HepG2 (cell line): ENCODE data around the gene GCLM. TPM values are rescaled to one million over a fixed set of nuclear protein-coding genes. Genes with fewer than 3 reads are reported as not detected.

ENCODE experiments used
- ASH2L ChIP-seq: fragments of 300-600, 200-600 bp; sonication (generic); IDR thresholded peaks from 2 replicates; pipeline ENCODE4 v1.7.0; 2017; ENCODE audit warnings: low read depth, mild to moderate bottlenecking, moderate library complexity, mixed read lengths, low read length; ENCODE audit not compliant: insufficient read length
- CC2D1A ChIP-seq: sonication (generic); formaldehyde crosslinking; IDR thresholded peaks from 2 replicates; pipeline ENCODE4 v1.8.1; 2023; ENCODE audit warnings: mild to moderate bottlenecking, missing genetic modification reagents
- ETV5 ChIP-seq: IDR thresholded peaks from 2 replicates; pipeline ENCODE4 v1.6.1; 2018; ENCODE audit warnings: missing biosample characterization, missing genetic modification reagents, inconsistent platforms, borderline replicate concordance
- GABPB1 ChIP-seq: IDR thresholded peaks from 2 replicates; pipeline ENCODE4 v1.6.1; 2016; ENCODE audit warnings: mild to moderate bottlenecking, missing genetic modification reagents, moderate library complexity, missing compliant biosample characterization
- GATAD1 ChIP-seq: IDR thresholded peaks from 2 replicates; pipeline ENCODE4 v1.6.1; 2016; ENCODE audit warnings: missing genetic modification reagents, missing compliant biosample characterization
- HNRNPLL ChIP-seq: fragments of 200-400 bp; formaldehyde crosslinking; IDR thresholded peaks from 2 replicates; pipeline ENCODE4 v1.6.1; 2017; ENCODE audit warnings: mild to moderate bottlenecking, low read depth, low read length; ENCODE audit not compliant: poor library complexity, severe bottlenecking
- MAZ ChIP-seq, 2 experiments: sonication (generic) in 1 of 2; formaldehyde crosslinking in 1 of 2; IDR thresholded peaks; 2 replicates each; pipeline versions ENCODE4 v1.5.0 to v1.6.1; 2012 to 2020; ENCODE audit warnings: low read depth in 2 of 2, mild to moderate bottlenecking in 2 of 2, borderline replicate concordance in 1 of 2, improper control_type of control experiment in 1 of 2, low read length in 1 of 2, missing genetic modification reagents in 1 of 2, moderate library complexity in 1 of 2
- MIXL1 ChIP-seq: IDR thresholded peaks from 2 replicates; pipeline ENCODE4 v1.6.1; 2016
- MYC ChIP-seq: sonication (generic); formaldehyde crosslinking; IDR thresholded peaks from 2 replicates; pipeline ENCODE4 v1.9.0; 2021; ENCODE audit warnings: missing genetic modification reagents, borderline replicate concordance
- NFE2L2 ChIP-seq: fragments of 150-350 bp; IDR thresholded peaks from 2 replicates; pipeline ENCODE4 v1.6.1; 2014; ENCODE audit warnings: low read length
- PHF8 ChIP-seq: sonication (generic); formaldehyde crosslinking; IDR thresholded peaks from 2 replicates; pipeline ENCODE4 v1.5.0; 2020; ENCODE audit warnings: missing genetic modification reagents
- SOX13 ChIP-seq, 3 experiments: fragments of 450-650 bp in 1 of 3; sonication (generic) in 1 of 3; formaldehyde crosslinking in 1 of 3; IDR thresholded peaks in 2 of 3; conservative IDR thresholded peaks in 1 of 3; 2 replicates each; pipeline versions ENCODE4 v1.5.0 to v1.6.1; 2016 to 2020; ENCODE audit warnings: antibody characterized with exemption in 1 of 3, mild to moderate bottlenecking in 1 of 3, missing compliant biosample characterization in 1 of 3, missing genetic modification reagents in 1 of 3, moderate library complexity in 1 of 3
- TBX2 ChIP-seq: sonication (generic); formaldehyde crosslinking; IDR thresholded peaks from 2 replicates; pipeline ENCODE4 v1.5.0; 2020; ENCODE audit warnings: missing genetic modification reagents, mild to moderate bottlenecking, borderline replicate concordance
- TGIF2 ChIP-seq: IDR thresholded peaks from 2 replicates; pipeline ENCODE4 v1.6.1; 2016; ENCODE audit warnings: control low read depth, missing compliant biosample characterization
- ZBTB44 ChIP-seq: sonication (generic); formaldehyde crosslinking; IDR thresholded peaks from 2 replicates; pipeline ENCODE4 v1.4.0; 2020; ENCODE audit warnings: missing genetic modification reagents
- ZNF274 ChIP-seq: sonication (generic); formaldehyde crosslinking; IDR thresholded peaks from 2 replicates; pipeline ENCODE4 v1.5.1; 2020; ENCODE audit warnings: mild to moderate bottlenecking, missing genetic modification reagents
- ZNF354B ChIP-seq: sonication (generic); formaldehyde crosslinking; IDR thresholded peaks from 2 replicates; pipeline ENCODE4 v1.8.0; 2022; ENCODE audit warnings: mild to moderate bottlenecking, missing genetic modification reagents
- ZNF609 ChIP-seq: sonication (generic); formaldehyde crosslinking; IDR thresholded peaks from 2 replicates; pipeline ENCODE4 v1.4.0; 2020; ENCODE audit warnings: mild to moderate bottlenecking, missing genetic modification reagents, borderline replicate concordance
- polyA plus RNA-seq, 8 experiments: library from polyadenylated mRNA; depleted of rRNA in 3 of 8; stranded (reverse) in 7 of 8; unstranded in 1 of 8; fragments of >200 nt; fragmentation: Illumina TruSeq in 4 of 8; extraction: Trizol in 4 of 8; gene quantifications; 2 replicates each; pipeline versions ENCODE4 v1.2.1 to v1.2.3, GENCODE V29; 2011 to 2016; ENCODE audit warnings: low read depth in 4 of 8, missing spikeins in 1 of 8, mixed read lengths in 1 of 8; ENCODE audit not compliant: insufficient read depth in 1 of 8
- total RNA-seq, 5 experiments: library from RNA; depleted of rRNA; stranded (reverse); fragments of >200 nt; fragmentation: Illumina TruSeq; extraction: Trizol; gene quantifications; 2 replicates each; pipeline ENCODE4 v1.2.3, GENCODE V29; 2016; ENCODE audit warnings: low read depth in 1 of 5
- TF ChIP-seq, protein P1 (sequence below): sonication (generic); formaldehyde crosslinking; IDR thresholded peaks from 2 replicates; pipeline ENCODE4 v1.5.0; 2020; ENCODE audit warnings: mild to moderate bottlenecking, missing genetic modification reagents

Gene GCLM
- total and polyA plus RNA-seq, 2 of the 13 experiments (the other 11 are each of a cell fraction or from before 2014, with no cell fraction given): 8.7 to 29.9 TPM

- TF ChIP-seq ZNF609 (CRISPR knock-in tag) (no peak), TBX2 (CRISPR knock-in tag) (peak; percentile 52; the same call in 1 of the 2 replicates), GABPB1 (peak; percentile 66), MIXL1 (peak; percentile 12; the same call in 1 of the 2 replicates), ASH2L (peak; percentile 74), GATAD1 (CRISPR knock-in tag) (peak; percentile 34), TGIF2 (CRISPR knock-in tag) (0 out of 2 replicates have a peak, but pooled peaks have one; percentile 18), ZBTB44 (CRISPR knock-in tag) (no peak), NFE2L2 (peak; percentile 100), ZNF354B (CRISPR knock-in tag) (no peak), HNRNPLL (peak; percentile 81), PHF8 (CRISPR knock-in tag) (peak; percentile 69), MYC (CRISPR knock-in tag) (peak; percentile 65), SOX13 (IDR thresholded peaks at IDR 0.05) (no peak), SOX13 (CRISPR knock-in tag; conservative IDR thresholded peaks at IDR 0.05 in 1 of 2, IDR thresholded peaks at IDR 0.05 in 1 of 2) (peak in 1 of 2 experiments; percentile 23; a peak in 1 of 4 replicates), ZNF274 (CRISPR knock-in tag) (no peak), MAZ (IDR thresholded peaks at IDR 0.05; ENCODE audit: borderline replicate concordance, low read depth, low read length) (peak; percentile 61; the same call in 1 of the 2 replicates), MAZ (CRISPR knock-in tag; IDR thresholded peaks at IDR 0.05; ENCODE audit: low read depth) (peak; percentile 90), CC2D1A (no peak), ETV5 (CRISPR knock-in tag) (0 out of 2 replicates have a peak, but pooled peaks have one; percentile 13)
- TF ChIP-seq, protein P1, sequence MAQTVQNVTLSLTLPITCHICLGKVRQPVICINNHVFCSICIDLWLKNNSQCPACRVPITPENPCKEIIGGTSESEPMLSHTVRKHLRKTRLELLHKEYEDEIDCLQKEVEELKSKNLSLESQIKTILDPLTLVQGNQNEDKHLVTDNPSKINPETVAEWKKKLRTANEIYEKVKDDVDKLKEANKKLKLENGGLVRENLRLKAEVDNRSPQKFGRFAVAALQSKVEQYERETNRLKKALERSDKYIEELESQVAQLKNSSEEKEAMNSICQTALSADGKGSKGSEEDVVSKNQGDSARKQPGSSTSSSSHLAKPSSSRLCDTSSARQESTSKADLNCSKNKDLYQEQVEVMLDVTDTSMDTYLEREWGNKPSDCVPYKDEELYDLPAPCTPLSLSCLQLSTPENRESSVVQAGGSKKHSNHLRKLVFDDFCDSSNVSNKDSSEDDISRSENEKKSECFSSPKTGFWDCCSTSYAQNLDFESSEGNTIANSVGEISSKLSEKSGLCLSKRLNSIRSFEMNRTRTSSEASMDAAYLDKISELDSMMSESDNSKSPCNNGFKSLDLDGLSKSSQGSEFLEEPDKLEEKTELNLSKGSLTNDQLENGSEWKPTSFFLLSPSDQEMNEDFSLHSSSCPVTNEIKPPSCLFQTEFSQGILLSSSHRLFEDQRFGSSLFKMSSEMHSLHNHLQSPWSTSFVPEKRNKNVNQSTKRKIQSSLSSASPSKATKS: no peak
Measured at GRCh38 chr1:93909146-93910050, at the start of gene GCLM (continued).
